Suppressor macrophage treated with lipopolysaccharide for 1 hour (primary cell): Measurements from ENCODE around the gene DCLRE1B.
A peak's percentile ranks its signal among the peaks of the same experiment; 100 is the strongest.

Source experiments
- DNase-seq, 3 donors: peaks; one replicate each; pipeline ENCODE4 v3.0.0-alpha.2; 2020 to 2022

Gene DCLRE1B

GRCh38 chr1:113904674-113905434 is at the start of gene DCLRE1B, which contains the start of gene AP4B1:
Gene DCLRE1B (plus strand): TSS chr1:113905326. CDS start chr1:113905587, 261 bp downstream.
Gene AP4B1 (minus strand): TSS chr1:113904799. CDS start chr1:113904717, 82 bp downstream.
- DNase-seq = peak; percentile 99 to 100 (median 100)

GRCh38 chr1:113855630-113856400 is 49.3 kb upstream of the DCLRE1B start:
- peak in 1 of 3 donors; percentile 41 for DNase-seq

DNA sequence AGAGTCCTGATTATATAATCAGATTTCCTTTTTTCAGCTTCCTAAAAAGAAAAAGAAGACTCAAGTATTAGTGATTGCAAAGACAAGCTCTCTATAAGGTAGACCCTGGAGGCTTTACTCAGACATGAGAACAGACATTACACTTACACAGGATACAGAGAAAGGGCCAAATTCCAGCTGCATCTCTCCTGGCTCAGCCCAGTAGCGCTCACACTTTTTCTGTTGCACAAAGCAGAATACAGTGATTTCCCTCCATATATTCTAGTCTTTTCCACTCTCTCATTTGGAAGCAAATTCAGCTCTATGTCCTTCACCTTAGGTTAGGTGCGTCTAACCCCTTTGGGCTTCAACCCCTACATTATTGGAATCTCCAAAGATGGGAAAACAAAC is 48.7 kb upstream of the DCLRE1B start:
- no peak for DNase-seq

DNA sequence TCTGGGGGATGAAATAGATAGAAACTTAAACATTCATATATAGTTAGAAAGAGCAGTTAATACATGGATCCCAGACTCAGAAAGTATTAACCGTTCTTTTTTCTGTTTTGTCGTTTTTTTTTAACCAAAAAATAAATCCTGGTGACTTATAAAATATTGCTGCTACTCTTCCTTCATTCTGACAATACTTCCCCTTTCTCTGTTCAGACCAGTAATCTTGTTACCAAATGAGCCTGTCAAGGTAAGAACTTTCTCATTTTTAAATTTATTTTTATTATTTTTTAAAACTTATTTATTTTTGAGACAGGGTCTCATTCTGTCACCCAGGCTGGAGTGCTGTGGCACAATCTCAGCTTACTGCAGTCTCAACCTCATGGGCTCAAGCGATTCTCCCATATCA is 47.4 kb upstream of the DCLRE1B start:
- peak in 1 of 3 donors; percentile 19 for DNase-seq

GRCh38 chr1:113858418-113858817 is 46.7 kb upstream of the DCLRE1B start:
- no peak for DNase-seq

DNA sequence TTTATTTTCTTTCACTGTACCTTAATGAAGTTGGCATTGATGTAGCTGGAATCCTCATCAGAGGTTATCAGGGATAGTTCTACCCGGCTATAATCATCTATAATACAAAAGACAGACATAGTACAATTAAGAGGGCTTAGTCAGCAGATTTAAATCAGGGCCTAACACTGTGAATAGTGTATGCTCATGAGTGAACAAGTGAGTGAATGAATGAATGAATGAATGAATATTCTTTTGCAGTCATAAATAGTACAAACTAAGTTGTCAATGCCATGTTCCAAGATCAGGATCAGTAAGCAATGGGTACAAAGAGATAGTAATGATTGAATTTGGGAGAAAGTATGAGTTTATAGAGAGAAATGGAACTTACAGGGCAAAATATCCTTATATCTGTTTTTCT is 46.1 kb upstream of the DCLRE1B start:
- DNase-seq = no peak

DNA sequence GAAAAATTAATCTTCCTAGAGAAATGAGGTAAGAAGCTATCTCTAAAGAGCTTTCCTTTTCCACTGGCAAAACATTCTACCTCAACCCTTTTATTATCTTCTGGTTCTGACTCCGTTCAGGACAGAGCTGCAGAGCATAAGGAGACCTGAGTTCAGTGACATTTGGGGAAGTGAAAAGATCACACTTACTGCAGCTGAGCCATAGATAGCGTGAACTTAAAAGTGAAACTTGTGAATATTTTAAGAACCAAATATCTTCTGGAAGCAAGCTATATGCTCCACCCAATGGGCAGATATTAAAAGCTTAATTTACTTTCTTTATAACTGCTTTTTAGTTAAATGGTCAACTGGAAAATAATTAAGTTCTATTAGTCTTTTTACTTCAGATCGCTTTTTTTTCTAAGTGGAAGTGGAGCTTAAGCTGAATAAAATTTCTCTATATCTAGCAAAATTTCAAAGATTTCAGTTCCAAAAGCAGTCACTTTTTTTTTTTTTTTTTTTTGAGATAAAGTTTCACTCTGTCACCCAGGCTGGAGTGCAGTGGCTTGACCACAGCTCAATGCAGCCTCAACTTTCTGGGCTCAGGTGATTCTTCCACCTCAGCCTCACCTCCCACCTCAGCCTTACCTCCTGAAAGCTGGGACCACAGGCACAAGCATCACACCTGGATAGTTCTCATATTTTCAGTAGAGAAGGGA is 45.5 kb upstream of the DCLRE1B start:
- peak; percentile 50 to 65 (median 65) for DNase-seq

- DNase-seq = no peak
These were observed 44.2 kb upstream of the DCLRE1B start for GRCh38 chr1:113860891-113861290.

DNA sequence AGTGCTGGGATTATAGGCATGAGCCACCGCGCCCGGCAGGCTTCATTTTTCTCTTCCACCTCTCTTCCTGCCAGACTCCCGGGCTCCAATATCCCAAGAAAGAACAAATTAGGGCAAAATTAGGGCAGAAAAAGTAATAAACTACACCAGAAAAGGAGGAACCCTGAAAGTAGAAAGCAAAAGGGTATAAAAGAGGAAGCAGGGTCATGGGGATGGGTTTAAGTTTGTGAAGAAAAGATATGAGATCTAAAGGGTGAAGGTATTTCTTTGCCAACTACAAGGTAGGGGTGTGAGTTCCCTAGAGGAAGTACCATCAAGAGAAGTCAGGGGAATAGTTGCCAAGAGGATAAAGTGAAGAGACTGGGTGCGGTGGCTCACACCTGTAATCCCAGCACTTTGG is 43.5 kb upstream of the DCLRE1B start:
- DNase-seq = no peak

DNA sequence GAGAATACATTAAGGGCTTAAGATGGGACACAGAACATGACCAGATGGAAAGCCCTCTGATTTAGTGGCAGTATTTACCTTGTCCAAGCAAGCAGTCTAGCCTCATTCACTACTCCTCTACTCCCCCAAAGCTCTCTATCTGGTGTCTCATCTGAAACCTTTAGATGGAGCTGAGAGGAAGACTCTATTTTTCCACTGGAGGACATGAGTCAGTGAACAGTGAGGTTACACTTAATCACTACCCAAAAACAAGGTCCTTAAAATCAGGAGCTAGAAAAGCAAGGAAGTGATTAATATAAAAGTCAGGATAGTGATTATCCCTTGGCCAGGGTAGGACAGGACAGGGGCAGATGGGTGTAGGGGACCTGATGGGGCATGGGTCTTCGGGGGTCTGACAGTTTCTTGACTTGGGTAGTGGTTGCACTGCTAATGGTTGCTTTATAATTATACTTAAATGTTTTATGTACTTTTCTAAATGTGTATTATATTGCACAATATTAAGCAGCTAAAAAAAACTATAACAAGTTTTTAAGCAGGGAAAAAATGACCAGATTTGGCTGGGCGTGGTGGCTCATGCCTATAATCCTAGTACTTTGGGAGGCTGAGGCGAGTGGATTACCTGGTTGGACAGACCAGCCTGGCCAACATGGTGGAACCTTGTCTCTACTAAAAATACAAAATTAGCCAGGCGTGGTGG is 36.6 kb upstream of the DCLRE1B start:
- DNase-seq = peak; percentile 39 to 69 (median 56)

DNA sequence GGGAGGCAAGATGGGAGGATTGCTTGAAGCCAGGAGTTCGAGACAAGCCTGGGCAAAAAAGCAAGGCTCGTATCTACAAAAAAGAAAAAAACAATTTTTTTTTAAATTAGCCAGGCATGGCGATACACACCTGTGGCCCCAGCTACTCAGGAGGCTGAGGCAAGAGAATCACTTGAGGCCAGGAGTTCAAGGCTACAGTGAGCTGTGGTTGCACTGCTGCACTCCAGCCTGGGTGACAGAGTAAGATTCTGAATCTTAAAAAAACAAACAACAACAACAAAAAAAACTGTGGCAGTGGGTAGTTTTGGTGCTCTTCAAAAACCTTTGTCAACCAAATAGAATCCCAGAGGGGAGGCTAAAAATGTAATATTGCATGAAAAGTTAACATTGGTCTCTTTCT is 34.3 kb upstream of the DCLRE1B start:
- no peak for DNase-seq

- DNase-seq = peak; percentile 77 to 84 (median 78)
These were observed 33.5 kb upstream of the DCLRE1B start, which contains the start of gene PTPN22 for GRCh38 chr1:113871597-113872113. Gene PTPN22 (minus strand): TSS chr1:113871712.

DNA sequence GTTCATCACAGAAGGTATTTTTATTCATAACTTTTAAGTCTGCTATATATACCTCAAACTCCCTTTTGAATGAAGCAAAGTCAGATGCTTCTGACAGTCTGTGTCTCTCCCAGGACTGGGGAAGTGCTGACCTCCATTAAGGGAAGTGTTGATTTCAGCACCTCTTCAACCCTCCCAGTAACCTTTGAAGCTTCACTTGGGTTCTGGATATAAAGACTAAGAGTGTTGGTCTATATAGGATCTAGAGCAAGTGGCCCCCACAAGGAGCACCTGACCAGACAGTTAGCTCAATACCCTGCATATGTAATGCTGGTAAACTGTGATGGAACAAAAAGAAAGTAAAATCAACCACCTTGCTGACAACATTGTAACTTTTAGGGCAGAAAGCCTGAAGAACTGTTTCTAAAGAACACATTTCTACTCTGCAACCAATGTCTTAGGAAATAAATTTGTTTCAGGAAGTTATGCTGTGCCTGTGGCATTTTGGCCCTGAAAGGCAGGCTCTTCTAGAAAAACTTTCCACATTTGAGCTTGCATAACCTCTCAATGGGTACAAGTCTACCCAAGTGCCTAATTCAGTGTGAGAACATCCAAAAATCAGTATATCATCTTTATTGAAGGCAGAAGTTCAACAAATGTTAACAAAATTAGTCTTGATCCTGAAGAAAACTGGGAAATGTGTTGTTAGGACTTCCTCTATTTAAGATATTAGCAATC is 32.7 kb upstream of the DCLRE1B start:
- peak; percentile 44 to 70 (median 65) for DNase-seq

GRCh38 chr1:113874012-113874879 is 30.9 kb upstream of the DCLRE1B start:
- DNase-seq = peak in 2 of 3 donors; percentile 34 to 35

DNA sequence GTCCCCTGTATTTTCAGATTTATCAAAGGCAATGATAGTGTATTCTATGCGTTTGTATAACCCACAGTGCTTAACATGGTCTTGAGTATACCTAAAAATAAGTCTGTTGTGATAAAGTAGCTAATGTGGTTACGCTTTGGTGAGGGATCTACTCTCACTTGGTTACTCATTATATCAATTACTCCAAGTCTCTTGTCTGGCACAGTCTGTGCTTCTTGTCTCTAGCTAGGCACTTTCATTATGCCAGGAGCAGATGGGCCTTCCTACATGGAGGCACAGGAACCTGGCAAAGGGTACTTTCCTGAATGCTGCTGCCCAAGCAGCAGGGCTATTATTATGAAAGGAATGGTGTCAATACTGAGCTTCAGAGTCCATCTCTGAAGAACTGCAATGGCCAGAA is 29.4 kb upstream of the DCLRE1B start:
- no peak for DNase-seq

DNA sequence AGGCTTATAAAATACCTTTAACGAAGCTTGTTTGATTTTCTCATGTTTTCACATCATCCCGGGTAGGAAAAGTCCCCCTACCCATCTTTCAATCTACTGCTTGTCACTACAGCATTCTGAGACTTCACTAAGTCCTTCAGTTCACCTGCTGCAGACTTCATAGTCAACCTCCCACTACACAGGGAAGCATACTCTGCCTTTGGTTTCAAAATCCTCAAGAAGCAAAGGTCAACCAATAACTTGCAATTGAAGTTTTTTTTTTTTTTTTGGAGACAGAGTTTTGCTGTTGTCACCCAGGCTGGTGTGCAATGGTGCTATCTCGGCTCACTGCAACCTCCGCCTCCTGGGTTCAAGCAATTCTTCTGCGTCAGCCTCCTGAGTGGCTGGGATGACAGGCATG is 28.9 kb upstream of the DCLRE1B start:
- DNase-seq = no peak

DNA sequence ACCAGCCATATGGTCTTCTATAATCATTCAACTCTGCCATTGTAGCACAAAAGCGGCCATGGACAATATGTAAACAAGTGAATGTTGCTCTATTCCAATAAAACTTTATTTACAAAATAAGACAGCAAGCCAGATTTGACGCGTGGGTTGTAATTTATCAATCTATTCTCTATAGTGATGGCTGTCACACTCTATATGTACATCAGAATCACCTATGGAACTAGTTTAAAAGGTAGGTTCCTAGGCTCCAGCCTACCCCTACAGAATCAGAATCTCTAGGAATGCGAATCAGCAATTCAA is 25.4 kb upstream of the DCLRE1B start:
- DNase-seq = no peak

- no peak for DNase-seq
These were observed 23.5 kb upstream of the DCLRE1B start for GRCh38 chr1:113881661-113882060.

DNA sequence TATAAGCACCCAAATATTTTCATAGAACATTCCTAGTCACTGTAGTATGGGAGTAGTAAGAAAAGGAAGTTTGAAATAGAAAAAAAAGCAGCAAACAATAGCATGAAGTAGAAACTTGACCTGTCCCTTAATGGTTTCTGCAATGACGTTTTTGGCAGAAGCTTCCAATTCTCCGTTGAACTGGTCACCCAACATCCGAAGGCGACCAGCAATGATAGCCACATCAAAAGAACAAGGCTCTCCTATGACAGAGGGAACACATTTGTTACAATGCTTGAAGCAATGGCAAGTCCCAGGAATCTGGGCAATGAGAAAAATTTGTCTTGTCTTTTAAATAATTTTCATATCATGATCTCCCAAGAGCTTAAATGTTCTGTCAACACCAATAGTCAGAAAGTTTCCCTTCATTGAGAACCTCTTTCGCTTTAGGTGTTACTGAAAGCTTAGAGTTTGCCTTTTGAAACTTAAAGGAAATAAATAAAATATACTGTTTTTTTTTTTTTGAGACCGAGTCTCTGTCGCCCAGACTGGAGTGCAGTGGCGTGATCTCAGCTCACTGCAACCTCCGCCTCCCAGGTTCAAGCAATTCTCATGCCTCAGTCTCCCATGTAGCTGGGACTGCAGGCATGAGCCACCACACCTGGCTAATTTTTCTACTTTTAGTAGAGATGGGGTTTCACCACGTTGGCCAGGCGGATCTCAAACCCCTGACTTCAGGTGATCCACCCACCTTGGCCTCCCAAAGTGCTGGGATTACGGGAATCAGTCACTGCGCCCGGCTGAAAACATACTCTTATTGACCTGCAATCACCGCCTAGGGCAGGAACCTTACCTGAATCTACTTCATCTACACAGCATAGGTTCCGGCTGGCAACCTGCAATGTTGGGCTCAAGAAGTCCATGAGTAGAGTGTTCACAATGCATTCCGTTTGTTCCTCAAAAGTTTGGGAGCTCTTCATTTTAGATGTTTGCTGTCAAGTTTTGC is 18.4 kb upstream of the DCLRE1B start:
- DNase-seq = no peak
